Stromal cell of bone marrow (primary cell): Measurements from ENCODE around the gene AVPR2.

Experiments
- DNase-seq: peaks from one replicate; pipeline ENCODE4 v3.0.0-alpha.2; 2012; ENCODE audit warnings: low read depth

AVPR2 gene

DNA sequence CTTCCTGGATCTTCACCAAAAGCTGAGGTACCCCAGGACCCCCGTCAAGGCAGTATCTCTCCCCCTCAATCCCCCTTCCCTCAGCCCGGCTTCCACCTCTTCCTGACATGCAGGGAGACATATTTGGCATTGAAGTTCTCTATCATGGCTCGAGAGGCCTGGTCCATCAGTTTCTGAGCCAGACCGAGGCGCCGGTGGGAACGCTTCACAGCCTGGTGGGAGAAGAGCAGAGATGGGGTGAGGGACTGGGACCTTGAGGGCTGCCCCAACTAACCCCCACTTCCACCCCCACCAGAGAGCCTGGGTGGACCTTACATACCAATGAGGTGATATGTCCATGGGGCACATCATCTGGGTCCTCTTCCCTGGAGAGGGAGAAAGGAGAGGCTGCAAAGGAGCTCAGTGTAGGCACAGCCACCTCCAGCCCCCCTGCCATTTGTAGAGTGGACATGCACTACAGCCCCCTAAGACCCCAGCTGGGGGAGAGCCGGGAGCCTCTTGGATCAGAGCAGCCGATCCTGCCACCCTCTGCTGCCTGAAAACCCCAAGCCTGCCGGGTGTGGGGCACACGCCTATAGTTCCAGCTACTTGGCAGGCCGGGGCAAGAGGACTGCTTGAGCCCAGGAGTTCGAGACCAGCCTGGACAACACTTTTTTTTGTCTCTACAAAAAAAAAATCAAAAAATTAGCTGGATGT is 27.9 kb downstream of the AVPR2 start:
- no peak for DNase-seq

GRCh38 chrX:153933748-153934147 is 29.3 kb downstream of the AVPR2 start:
- DNase-seq: no peak

DNA sequence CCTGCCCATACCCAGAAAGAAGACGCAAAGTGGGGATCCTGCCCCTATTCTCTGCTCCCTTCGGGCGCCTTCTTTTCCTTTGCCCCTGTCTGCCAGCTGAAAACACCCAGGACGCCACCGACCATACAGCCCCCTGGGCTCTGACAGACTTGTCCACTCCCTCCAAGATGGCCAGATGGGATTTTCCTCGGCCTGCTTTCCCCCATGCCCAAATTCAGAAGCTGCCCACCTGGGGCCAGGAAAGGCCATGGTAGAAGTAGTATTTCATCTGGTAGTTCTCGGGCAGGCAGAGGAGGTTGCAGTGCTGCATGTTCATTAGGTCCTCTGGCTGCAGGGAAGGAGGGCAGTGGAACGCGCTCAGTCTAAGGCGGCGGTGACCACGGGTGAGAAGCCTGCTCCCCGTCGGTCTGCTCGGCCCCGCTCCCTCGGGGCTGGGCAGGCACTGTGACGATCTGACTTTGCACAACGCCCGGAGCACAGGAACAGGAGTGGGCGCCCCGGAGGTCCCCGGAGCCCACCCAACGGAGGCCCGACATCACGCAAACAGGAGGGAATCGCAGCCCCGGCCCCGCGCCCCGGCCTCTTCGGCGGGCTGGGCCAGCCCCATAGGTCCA is 29.8 kb downstream of the AVPR2 start:
- DNase-seq: no peak

- peak; percentile 55 for DNase-seq
These were observed 30.4 kb downstream of the AVPR2 start, which contains the start of gene NAA10 for GRCh38 chrX:153934762-153935325. Gene NAA10 (minus strand): TSS chrX:153935037. CDS start chrX:153934904, 133 bp downstream.

GRCh38 chrX:153935326-153935851 is 30.9 kb downstream of the AVPR2 start:
- DNase-seq: no peak

GRCh38 chrX:153937056-153937455 is 32.6 kb downstream of the AVPR2 start:
- DNase-seq: no peak

- DNase-seq: no peak
These were observed 33.8 kb downstream of the AVPR2 start for GRCh38 chrX:153938226-153938786.

GRCh38 chrX:153939573-153939972 is 35.1 kb downstream of the AVPR2 start:
- no peak for DNase-seq

GRCh38 chrX:153941336-153942252 is 37.1 kb downstream of the AVPR2 start:
- no peak for DNase-seq

DNA sequence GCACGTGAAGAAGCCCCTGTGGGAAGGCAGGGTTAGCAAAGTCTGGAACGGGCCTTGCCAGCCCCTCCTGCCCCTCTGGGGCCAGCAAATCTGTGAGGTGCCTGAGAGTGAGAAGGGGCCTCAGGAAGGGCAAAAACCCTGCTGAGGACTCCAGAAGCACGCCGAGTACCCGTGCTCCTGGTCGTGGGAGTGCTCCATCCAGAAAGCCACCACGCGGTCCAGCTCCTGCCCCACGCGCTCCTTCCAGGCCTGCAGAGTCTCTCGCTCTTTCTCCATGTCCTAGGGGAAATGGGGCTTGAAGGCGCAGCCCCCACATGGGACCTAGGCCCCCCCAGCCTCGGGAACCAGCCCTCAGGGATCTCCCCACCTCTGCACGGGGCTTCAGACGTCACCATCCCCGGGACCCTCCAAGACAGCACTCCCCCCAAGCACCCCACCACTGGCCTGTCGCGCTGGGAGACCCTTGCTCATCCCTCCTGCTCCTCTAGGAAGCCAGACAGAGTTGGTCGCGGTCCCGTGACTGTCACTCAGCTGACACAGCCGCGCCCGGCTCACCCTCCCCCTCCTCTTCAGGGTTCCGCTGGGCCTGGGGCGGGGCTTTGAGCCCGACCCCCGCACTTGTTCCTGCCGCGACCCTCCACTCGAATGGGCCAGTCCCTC is 39.8 kb downstream of the AVPR2 start, which contains the start of gene RENBP:
TSS of gene RENBP (minus strand) at position 504 of the 660 bp plus-strand sequence. CDS start at position 471, 33 bp downstream.
- no peak for DNase-seq

- DNase-seq: no peak
These were observed 40.3 kb downstream of the AVPR2 start for GRCh38 chrX:153944800-153945150.

DNA sequence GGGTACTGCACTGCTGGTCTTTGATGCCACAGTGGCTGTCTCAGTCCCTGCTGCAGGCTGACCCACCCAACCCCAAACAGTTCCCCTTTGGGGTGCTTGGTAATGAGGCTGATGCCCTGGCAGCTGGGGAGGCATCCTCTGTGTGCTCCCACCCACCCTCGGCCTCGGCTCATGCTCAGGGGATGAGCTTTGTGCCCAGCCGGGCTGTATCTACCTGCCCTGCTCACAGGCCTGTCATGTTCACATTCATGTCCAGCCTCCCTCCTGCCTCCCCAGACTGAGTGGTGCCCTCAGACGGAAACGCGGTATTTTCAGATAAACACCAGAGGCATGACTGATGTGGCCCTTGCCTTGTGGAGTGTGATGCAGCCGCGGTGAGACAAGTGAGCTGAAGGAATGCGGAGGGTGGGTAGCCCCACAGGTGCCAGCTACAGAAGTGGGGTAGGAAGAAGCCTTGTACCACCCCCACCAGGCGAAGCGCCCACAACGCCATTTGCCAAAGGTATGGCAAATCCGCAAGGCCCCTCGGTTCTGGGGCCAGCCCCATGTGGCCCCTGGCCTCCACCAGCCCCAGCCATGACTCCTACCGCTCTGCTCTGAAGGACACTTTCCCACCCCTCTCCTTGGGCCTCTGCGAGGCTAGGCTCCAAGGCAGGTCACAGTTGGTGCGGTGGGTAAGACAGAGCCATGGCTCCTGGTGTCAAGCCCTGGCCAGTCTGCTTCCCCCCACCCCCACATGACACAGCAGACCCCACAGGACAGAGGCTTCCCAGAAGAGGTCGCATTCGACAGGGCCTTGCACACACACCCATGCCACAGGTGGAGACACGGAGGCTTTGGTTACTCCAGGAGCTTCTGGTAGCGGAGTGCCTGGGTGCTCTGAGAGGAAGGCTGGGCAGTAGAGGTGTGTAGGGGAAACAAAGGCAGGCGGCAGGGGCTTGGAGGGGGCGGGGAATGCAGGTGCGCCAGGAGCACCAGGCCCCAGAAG is 41.8 kb downstream of the AVPR2 start:
- DNase-seq: no peak

DNA sequence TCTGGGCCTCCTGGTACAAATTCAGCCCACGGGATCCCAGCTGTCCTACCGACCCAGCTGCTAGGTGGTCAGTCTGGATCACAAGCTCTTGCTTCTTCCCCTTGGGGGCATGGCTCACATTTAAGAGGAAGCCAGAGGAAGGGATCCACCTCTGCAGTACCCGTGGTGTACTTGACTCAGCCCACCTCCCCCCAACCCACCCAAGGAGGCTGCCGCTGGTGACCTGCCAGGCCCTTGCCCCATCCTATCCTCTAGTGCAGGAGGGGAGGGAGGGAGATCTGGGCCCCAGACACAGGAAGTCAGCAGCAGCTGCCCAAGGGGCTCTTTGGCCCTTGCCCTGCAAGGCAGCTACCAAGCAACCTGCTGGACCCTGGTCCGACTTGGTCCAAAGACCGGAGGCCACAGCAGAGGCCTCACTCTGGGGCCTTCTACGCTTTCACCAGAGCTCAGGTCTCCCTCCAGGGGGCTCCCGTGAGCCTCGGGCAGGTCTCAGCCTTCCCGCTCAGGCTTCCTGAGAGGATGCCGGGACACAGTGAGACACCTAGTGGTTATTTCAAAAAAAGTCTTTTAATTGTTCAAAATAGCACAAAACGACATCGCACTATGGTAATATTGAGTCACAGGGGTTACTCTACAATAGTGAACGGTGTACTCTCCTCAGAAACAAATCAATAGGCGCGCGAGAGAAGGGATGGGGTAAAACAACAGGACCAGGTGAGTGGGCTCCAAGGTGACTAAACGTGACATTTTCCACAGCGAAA is 42.7 kb downstream of the AVPR2 start:
- peak; percentile 50 for DNase-seq

DNA sequence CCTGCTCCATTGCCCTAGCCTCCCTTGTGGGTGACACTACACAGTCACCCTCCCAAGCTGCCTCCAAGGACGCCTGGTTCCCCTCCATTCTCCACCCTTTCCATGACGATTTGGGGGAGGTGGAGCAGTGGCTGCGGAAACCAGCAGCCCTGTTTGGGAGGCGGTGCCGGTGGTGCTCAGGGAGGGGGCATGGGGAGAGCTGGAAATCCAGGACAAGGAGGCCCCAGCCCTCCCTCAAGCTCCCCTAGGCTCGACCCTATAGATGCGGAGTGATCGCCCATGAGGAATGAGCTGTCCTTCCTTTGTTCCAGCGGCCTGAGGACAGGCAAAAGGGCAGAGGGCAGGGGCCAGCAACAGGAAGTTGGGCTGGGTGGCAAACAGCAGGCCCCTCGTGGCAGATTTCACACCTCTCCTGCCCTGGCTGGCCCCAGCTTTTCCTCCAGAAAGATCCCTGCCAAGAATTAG is 43.6 kb downstream of the AVPR2 start:
- no peak for DNase-seq

DNA sequence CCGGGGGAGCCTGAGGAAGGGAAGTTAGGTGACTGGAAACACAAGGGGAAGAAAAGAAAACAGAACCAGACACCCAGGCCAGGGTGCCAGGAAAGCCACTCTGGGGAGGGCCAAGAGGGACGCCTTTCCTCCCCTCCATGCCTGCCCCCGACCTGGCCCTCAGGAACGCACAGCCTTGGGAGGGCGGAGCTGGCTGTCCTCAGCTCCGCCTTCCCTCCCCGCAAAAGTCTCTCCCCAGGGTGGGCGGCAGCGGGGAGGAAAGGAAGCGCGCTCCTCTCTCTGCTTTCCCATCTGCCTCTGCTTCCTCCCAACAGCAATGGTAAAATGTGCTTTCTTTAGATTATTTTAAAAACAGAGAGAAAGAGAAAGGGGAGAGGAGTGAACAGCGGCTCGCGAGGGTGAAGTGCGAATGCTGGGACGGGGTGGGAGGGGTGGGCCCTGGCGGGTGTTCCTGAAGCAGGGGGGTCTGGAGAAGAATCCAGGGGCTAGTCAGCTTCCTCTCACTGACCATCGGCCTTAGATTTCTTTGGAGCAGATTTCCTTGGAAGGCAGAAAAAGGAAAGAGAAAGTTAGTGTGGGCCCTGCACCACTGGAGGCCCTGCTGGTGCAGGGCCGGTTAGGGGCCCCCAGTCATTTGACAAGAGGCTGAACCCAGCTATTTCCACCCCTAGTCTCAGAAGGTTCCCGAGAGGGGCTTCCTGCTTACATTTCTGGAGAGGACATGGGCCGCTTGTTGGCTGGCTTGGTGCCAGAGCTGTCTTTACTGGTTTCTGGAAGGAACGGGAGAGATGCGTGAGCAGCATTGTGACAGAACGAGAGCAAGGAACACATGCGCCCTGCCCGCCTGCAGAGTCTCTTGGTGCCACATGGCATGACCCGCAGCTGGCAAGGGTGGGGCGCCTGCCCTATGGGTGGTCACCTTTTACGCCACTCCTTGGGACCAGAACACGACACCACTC is 44.7 kb downstream of the AVPR2 start:
- DNase-seq: no peak

DNA sequence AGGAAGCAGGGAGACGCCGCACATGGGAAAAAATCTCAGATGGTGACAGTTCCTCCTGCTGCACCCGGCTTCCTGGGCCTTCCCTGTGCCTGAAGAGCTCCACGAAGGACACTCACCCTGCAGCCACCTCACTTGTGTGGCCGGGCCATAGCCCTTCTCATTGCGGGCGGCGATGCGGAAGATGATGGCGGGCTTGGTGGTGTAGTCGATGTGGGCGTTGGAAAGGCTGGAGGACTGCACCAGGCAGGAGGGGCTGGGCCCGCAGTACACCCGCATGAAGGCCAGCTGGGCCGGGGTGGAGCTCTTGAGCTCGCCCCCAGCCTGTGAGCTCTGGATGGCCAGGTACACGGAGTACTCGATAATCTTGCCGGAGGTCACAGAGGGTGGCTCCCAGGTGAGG is 45.7 kb downstream of the AVPR2 start:
- DNase-seq: no peak

GRCh38 chrX:153951683-153952372 is 47.4 kb downstream of the AVPR2 start:
- DNase-seq: no peak
